ENCODE data around the gene ATP2B2.

The ATP2B2 gene

DNA sequence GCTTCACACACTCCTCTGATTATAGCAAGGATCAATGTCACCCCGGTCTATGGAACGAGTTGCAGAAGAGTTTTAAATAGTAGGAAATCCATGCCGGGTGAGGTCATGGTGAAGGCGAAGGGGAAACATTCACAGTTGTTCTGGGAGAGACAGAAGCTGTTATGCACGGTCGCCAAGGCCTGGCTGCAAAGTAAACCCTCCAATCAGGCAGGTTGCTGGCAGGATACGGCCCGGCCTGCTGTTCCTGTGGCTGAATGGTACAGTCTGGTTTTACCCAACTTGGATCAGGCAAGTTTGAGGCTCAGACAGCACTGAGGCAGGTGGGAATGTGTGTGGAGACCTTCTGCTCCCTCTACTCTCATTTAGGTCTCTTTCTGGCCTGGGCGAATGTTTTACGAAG is 45.3 kb upstream of the ATP2B2 start:
- TF ChIP-seq, protein P1, sequence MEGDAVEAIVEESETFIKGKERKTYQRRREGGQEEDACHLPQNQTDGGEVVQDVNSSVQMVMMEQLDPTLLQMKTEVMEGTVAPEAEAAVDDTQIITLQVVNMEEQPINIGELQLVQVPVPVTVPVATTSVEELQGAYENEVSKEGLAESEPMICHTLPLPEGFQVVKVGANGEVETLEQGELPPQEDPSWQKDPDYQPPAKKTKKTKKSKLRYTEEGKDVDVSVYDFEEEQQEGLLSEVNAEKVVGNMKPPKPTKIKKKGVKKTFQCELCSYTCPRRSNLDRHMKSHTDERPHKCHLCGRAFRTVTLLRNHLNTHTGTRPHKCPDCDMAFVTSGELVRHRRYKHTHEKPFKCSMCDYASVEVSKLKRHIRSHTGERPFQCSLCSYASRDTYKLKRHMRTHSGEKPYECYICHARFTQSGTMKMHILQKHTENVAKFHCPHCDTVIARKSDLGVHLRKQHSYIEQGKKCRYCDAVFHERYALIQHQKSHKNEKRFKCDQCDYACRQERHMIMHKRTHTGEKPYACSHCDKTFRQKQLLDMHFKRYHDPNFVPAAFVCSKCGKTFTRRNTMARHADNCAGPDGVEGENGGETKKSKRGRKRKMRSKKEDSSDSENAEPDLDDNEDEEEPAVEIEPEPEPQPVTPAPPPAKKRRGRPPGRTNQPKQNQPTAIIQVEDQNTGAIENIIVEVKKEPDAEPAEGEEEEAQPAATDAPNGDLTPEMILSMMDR (conservative IDR thresholded peaks at IDR 0.05) = no peak
- no peak overlapping the region for H3K27ac ChIP-seq

DNA sequence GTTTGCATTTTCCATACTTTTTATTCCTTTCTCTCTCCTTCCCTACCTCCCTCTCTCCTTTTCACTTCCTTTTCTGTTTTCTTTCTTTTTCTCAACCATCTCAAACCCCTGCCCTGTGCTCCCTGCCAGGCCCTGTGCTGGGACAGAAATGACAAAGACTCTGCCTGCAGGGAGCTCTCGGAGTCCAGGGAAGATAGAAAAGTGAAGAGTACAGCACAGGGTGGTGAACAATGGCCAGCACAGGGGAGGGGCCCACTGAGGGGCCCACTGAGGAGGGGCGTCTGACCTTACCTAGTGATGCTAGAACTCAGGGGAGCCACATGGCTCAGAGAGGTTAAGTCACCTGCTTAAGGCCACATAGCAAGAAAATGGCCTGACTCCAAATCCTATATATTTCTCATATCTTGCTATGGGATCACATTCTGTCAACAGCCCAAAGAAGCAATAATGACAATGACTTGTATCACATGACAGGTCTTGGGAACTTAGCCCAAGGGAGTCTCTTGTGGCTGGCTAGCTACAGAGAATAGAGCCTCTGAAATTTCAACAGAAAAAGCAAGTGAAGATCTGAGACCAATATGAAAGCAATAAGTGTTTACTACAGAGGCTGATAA is 44.3 kb upstream of the ATP2B2 start:
- no peak overlapping the region; the same call in 1 of the 2 replicates for H3K27ac ChIP-seq
- TF ChIP-seq, protein P1 (conservative IDR thresholded peaks at IDR 0.05) = no peak

DNA sequence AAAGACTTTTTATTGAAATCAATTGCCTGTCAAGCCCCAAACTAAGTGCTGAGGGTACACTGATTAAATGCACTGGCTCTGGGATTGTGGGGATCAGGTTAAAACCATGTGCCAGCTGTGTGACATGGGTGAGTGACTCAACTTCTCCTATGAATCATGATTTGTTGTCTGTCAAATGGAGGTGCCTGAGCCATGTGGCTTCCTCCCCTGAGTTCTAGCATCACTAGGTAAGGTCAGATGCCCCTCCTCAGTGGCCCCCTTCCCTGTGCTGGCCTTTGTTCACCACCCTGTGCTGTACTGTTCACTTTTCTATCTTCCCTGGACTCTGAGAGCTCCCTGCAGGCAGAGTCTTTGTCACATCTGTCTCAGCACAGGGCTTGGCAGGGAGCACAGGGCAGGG is 43.6 kb upstream of the ATP2B2 start:
- H3K27ac ChIP-seq = no peak overlapping the region
- TF ChIP-seq, protein P1 (conservative IDR thresholded peaks at IDR 0.05) = no peak

DNA sequence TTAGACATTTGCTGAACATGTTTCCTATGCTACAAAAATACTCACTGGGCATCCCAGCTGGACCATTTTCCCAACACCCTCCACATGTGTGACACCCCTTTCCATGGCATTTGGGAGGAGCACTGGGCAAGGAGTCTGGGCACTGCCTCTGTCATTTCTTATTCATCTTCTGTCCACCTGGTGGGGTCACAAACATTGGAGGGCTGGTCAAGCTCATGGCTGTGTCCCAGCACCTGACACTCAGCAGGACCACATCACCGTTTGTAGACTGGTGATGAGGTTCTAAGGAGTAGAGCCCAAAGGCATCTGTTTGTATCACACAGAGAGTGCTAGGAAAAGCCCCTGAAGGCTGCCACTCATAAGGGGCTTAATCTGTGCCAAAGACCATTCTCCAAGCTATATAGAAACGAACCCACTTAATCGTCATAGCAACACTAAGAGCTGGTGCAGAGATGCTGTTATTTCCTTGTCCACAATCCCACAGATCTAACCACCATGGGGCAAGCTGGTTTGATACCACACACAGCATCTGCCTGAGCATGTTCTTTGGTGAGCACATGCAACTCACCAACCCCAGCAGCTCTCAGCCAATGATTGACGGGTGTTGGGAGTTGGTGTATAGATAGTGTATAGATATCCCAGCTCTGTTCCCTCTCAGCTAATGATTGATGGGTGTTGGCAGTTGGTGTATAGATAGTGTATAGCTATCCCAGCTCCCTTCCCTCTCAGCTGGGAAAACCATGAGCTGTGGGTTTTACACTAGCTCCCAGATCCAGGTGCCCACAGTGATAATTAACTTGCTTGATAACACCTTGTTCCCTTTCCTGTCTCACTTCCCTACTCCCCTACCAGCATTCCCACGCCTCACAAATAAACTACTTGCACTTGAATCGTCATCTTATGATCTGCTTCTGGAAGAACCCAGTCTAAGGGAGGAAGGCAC is 42.7 kb upstream of the ATP2B2 start:
- TF ChIP-seq, protein P1 (conservative IDR thresholded peaks at IDR 0.05) = no peak
- H3K27ac ChIP-seq = no peak overlapping the region

DNA sequence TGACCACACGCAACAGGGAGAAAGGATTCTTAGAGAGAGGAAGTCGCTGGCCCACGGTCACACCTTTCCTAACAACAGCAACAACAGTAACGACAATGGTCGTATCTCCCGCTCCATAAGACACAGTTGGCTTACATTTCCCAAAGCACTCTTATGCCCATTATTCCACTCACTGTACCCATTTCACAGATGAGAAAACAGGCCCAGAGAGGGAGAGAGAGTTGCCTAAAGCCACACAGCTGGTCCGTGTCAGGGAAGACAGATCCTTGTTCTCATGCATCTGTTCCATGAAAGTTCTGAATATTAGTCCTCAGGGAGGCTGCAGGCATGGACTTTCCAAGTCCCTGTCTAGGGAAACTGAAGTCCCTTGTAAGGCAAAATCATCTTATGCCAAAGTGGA is 42.0 kb upstream of the ATP2B2 start:
- H3K27ac ChIP-seq = no peak overlapping the region
- TF ChIP-seq, protein P1 (conservative IDR thresholded peaks at IDR 0.05) = no peak

DNA sequence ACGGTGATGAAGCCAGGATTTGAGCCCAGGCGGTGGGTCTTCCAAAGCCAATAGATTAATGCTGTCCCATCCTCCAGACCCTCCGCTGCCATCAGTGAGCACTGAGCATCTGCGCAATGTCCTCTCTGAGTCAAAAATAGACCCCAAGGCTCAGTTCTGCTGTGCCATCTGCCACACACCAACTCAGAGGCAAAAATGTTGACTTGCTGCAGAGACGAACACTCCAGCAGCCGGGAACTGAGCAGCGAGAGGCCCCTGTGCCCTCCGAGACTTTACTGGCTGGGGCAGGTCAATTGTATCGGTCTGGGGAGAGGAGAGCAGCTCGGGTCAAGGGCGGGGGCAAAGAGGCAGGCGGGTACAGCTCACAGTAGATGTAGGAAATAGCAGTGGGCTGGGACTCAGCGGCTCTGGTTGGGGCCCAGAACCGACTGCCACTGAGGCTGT is 41.5 kb upstream of the ATP2B2 start:
- TF ChIP-seq, protein P1 (conservative IDR thresholded peaks at IDR 0.05) = no peak
- no peak overlapping the region for H3K27ac ChIP-seq

DNA sequence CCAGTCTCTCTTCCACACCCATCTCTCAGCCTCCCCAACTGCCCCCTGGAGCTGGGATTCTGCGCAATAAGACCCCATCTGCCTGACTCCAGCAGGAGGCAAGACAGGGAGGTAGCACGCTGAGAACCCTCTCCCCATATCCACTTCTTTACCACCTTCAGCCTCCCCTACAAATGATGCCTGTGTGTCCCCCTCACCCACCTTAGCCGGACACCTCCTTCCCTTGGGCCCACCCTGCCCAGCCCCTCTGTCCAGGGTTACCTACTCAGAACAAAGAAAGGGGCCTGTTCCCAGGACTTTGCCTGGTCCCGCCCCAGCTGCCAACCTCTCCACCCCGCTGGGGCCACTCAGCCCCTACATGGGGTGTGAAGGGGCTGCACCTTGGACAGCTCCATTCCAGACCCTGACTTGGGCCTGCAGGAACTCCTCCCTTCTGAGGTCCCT is 40.8 kb upstream of the ATP2B2 start:
- TF ChIP-seq, protein P1 (conservative IDR thresholded peaks at IDR 0.05) = no peak
- H3K27ac ChIP-seq = no peak overlapping the region
